Measurements from ENCODE around the gene ZNF469. TPM values are rescaled to one million over a fixed set of nuclear protein-coding genes. Genes with fewer than 3 reads are reported as not detected.
"Not testable (repeated sequence)": the region's sequence is repeated elsewhere in the genome, so short reads cannot be mapped to it uniquely, and the experiment has no call there.

ZNF469 gene
- total RNA-seq, 1 experiment from 2014 or later, result 0.50 TPM

DNA sequence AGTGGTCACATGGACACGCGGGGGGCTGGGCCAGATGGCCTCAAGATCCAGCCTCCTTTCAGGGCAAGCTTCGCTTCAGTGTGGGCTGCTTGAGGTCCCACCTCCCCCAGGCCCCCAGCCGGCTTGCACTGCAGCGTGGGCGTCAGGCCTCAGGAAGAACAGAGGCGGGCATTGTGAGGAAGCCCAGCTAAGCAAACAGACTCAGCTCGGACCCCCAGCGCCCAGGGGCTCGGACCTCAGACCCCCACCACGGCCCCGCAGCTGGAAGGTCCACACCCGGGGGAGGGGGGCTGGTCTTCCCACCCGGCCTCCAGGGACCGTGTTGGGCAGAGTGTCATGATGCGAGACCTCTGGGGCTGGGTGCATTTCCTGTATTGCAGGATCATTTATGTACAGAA lies 24.7 kb upstream of the ZNF469 start:
- Mint-ChIP-seq H3K9me3 (ENCODE audit: low read depth, unreplicated experiment) (peaks cover 4% of the 10 kb centered on the region), H3K4me1 (ENCODE audit: low read depth, unreplicated experiment) (no peaks in the 10 kb centered on the region), H3K27me3 (ENCODE audit: unreplicated experiment) (peaks cover 49% of the 10 kb centered on the region), H3K27ac (ENCODE audit: unreplicated experiment) (no peak overlapping the region), H3K36me3 (ENCODE audit: insufficient read depth, unreplicated experiment) (no peaks in the 10 kb centered on the region), H3K4me3 (ENCODE audit: low read depth, unreplicated experiment) (no peak overlapping the region)
- intact Hi-C loops (cut with micrococcal nuclease; ENCODE audit: unreplicated experiment), result no loop called here
- BruUV-seq (replicated peaks), result no TSS peak
- TF ChIP-seq, protein P1, sequence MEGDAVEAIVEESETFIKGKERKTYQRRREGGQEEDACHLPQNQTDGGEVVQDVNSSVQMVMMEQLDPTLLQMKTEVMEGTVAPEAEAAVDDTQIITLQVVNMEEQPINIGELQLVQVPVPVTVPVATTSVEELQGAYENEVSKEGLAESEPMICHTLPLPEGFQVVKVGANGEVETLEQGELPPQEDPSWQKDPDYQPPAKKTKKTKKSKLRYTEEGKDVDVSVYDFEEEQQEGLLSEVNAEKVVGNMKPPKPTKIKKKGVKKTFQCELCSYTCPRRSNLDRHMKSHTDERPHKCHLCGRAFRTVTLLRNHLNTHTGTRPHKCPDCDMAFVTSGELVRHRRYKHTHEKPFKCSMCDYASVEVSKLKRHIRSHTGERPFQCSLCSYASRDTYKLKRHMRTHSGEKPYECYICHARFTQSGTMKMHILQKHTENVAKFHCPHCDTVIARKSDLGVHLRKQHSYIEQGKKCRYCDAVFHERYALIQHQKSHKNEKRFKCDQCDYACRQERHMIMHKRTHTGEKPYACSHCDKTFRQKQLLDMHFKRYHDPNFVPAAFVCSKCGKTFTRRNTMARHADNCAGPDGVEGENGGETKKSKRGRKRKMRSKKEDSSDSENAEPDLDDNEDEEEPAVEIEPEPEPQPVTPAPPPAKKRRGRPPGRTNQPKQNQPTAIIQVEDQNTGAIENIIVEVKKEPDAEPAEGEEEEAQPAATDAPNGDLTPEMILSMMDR (IDR thresholded peaks at IDR 0.05; ENCODE audit: unreplicated experiment), result no peak
- no peak for DNase-seq
- CTCF ChIA-PET, result no interaction called here

DNA sequence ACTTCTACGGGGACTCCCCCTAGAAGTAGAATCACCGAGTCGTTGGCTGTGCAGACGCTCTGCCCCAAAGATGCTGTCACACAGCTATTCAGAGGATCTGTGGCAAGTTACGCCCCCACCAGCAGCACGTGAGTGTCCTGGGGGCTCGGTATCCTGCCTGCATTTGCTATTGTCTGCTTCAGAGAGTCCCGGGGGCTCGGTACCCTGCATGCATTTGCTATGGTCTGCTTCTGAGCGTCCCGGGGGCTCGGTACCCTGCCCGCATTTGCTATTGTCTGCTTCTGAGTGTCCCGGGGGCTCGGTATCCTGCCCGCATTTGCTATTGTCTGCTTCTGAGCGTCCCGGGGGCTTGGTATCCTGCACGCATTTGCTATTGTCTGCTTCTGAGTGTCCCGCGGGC lies 23.8 kb upstream of the ZNF469 start:
- intact Hi-C loops (cut with micrococcal nuclease; ENCODE audit: unreplicated experiment), result no loop called here
- H3K27me3 Mint-ChIP-seq (ENCODE audit: unreplicated experiment), result peaks cover 59% of the 10 kb centered on the region
- CTCF ChIA-PET, result interaction anchor here (0.7 kb wide), 1 partner anchor 1342 kb away, joined by 3 read pairs; no protein-coding TSS in a partner anchor
- TF ChIP-seq, protein P1 (IDR thresholded peaks at IDR 0.05; ENCODE audit: unreplicated experiment), result no peak
- peaks cover 4% of the 10 kb centered on the region for H3K9me3 Mint-ChIP-seq (ENCODE audit: low read depth, unreplicated experiment)
- H3K36me3 Mint-ChIP-seq (ENCODE audit: insufficient read depth, unreplicated experiment), result no peaks in the 10 kb centered on the region
- no peak for DNase-seq
- no TSS peak for BruUV-seq (replicated peaks)
- H3K4me1 Mint-ChIP-seq (ENCODE audit: low read depth, unreplicated experiment), result no peaks in the 10 kb centered on the region
- H3K27ac Mint-ChIP-seq (ENCODE audit: unreplicated experiment), result no peak overlapping the region
- H3K4me3 Mint-ChIP-seq (ENCODE audit: low read depth, unreplicated experiment), result no peak overlapping the region

DNA sequence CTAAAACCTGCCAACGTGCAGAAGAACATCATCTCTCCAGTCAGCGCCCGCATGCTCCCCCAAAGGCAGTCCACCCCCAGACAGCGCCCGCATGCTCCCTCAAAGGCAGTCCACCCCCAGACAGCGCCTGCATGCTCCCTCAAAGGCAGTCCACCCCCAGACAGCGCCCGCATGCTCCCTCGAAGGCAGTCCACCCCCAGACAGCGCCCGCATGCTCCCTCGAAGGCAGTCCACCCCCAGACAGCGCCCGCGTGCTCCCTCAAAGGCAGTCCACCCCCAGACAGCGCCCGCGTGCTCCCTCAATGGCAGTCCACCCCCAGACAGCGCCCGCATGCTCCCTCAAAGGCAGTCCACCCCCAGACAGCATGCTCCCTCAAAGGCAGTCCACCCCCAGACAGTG lies 22.4 kb upstream of the ZNF469 start:
- BruUV-seq (replicated peaks); H3K9me3 Mint-ChIP-seq (ENCODE audit: low read depth, unreplicated experiment); intact Hi-C loops (cut with micrococcal nuclease; ENCODE audit: unreplicated experiment); H3K4me3 Mint-ChIP-seq (ENCODE audit: low read depth, unreplicated experiment); H3K27ac Mint-ChIP-seq (ENCODE audit: unreplicated experiment); H3K4me1 Mint-ChIP-seq (ENCODE audit: low read depth, unreplicated experiment); H3K36me3 Mint-ChIP-seq (ENCODE audit: insufficient read depth, unreplicated experiment); DNase-seq: not testable (repeated sequence)
- CTCF ChIA-PET, result interaction anchor here (0.6 kb wide), 1 partner anchor 190 kb away, joined by 9 read pairs; no protein-coding TSS in a partner anchor
- H3K27me3 Mint-ChIP-seq (ENCODE audit: unreplicated experiment), result peaks cover 54% of the 10 kb centered on the region

DNA sequence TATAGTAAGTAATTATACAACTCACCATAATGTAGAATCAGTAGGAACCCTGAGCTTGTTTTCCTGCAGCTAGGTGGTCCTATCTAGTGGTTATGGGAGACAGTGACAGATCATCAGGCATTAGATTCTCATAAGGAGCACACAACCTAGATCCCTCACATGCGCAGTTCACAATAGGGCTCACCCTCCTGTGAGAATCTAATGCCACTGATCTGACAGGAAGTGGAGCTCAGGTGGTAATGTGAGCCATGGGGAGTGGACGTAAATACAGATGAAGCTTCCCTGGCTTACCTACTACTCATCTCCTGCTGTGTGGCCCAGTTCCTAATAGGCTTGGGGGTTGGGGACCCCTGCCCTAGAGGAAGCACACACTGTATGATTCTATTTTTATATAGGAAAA lies 21.8 kb upstream of the ZNF469 start:
- Mint-ChIP-seq H3K4me3 (ENCODE audit: low read depth, unreplicated experiment) (no peak overlapping the region), H3K27ac (ENCODE audit: unreplicated experiment) (no peak overlapping the region), H3K36me3 (ENCODE audit: insufficient read depth, unreplicated experiment) (no peaks in the 10 kb centered on the region), H3K9me3 (ENCODE audit: low read depth, unreplicated experiment) (peaks cover 4% of the 10 kb centered on the region), H3K27me3 (ENCODE audit: unreplicated experiment) (peaks cover 54% of the 10 kb centered on the region), H3K4me1 (ENCODE audit: low read depth, unreplicated experiment) (no peaks in the 10 kb centered on the region)
- BruUV-seq (replicated peaks), result no TSS peak
- TF ChIP-seq, protein P1 (IDR thresholded peaks at IDR 0.05; ENCODE audit: unreplicated experiment), result no peak
- DNase-seq, result no peak
- CTCF ChIA-PET, result interaction anchor here (0.6 kb wide), 1 partner anchor 190 kb away, joined by 9 read pairs; no protein-coding TSS in a partner anchor
- intact Hi-C loops (cut with micrococcal nuclease; ENCODE audit: unreplicated experiment), result no loop called here

DNA sequence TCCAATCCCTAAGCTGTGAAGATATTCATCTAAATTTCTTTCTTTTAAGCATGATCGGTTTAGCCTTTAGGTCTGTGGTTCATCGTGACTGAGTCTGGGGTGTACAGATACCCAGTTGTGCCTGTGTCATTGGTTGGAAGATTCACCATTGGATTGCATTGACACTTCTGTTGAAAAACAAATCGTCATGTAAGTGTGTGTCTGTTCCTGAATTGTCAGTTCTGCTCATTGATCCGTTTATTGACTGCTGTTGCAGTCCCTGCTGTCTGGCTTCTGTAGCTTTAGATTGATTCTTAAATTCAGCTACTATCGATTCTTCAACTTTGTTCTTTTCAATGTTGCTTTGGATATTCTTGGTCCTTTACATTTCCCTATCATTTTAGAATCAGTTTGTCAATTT lies 21.0 kb upstream of the ZNF469 start:
- intact Hi-C loops (cut with micrococcal nuclease; ENCODE audit: unreplicated experiment), result no loop called here
- Mint-ChIP-seq H3K27me3 (ENCODE audit: unreplicated experiment) (peaks cover 54% of the 10 kb centered on the region), H3K4me1 (ENCODE audit: low read depth, unreplicated experiment) (no peaks in the 10 kb centered on the region), H3K4me3 (ENCODE audit: low read depth, unreplicated experiment) (no peak overlapping the region), H3K36me3 (ENCODE audit: insufficient read depth, unreplicated experiment) (no peaks in the 10 kb centered on the region), H3K27ac (ENCODE audit: unreplicated experiment) (no peak overlapping the region), H3K9me3 (ENCODE audit: low read depth, unreplicated experiment) (peaks cover 4% of the 10 kb centered on the region)
- CTCF ChIA-PET, result no interaction called here
- TF ChIP-seq, protein P1 (IDR thresholded peaks at IDR 0.05; ENCODE audit: unreplicated experiment), result no peak
- DNase-seq, result no peak
- no TSS peak for BruUV-seq (replicated peaks)

Measured in Calu3 (cell line).